GM21529 (cell line): ENCODE results near the gene MAGI2.

Experiments
- ATAC-seq: cut with Tn5 transposase; IDR thresholded peaks from one replicate; pipeline ENCODE4 v1.9.1; 2021; ENCODE audit not compliant: unreplicated experiment

The MAGI2 gene

GRCh38 chr7:79381921-79382320 lies 71.5 kb downstream of the MAGI2 start:
- ATAC-seq, result no peak

- no peak for ATAC-seq
Observed at GRCh38 chr7:79377097-79377496, 76.4 kb downstream of the MAGI2 start.

- ATAC-seq, result no peak
Observed at GRCh38 chr7:79376299-79377025, 77.0 kb downstream of the MAGI2 start.

GRCh38 chr7:79361214-79361613 lies 92.3 kb downstream of the MAGI2 start:
- no peak for ATAC-seq

GRCh38 chr7:79359827-79360226 lies 93.6 kb downstream of the MAGI2 start:
- ATAC-seq, result no peak

- ATAC-seq, result no peak
Observed at GRCh38 chr7:79357101-79357500, 96.4 kb downstream of the MAGI2 start.

GRCh38 chr7:79353720-79354468 lies 99.6 kb downstream of the MAGI2 start:
- ATAC-seq, result no peak

GRCh38 chr7:79352323-79352722 lies 101.1 kb downstream of the MAGI2 start:
- no peak for ATAC-seq

- no peak for ATAC-seq
Observed at GRCh38 chr7:79347351-79347750, 106.1 kb downstream of the MAGI2 start.

GRCh38 chr7:79341902-79342301 lies 111.6 kb downstream of the MAGI2 start:
- no peak for ATAC-seq

- ATAC-seq, result no peak
Observed at GRCh38 chr7:79340212-79340611, 113.3 kb downstream of the MAGI2 start.

- ATAC-seq, result no peak
Observed at GRCh38 chr7:79339208-79339925, 114.1 kb downstream of the MAGI2 start.

- no peak for ATAC-seq
Observed at GRCh38 chr7:79337717-79338116, 115.8 kb downstream of the MAGI2 start.

- ATAC-seq, result no peak
Observed at GRCh38 chr7:79334841-79335240, 118.6 kb downstream of the MAGI2 start.

- ATAC-seq, result no peak
Observed at GRCh38 chr7:79334334-79334733, 119.1 kb downstream of the MAGI2 start.

GRCh38 chr7:79332091-79332490 lies 121.4 kb downstream of the MAGI2 start:
- no peak for ATAC-seq

- no peak for ATAC-seq
Observed at GRCh38 chr7:79329464-79329863, 124.0 kb downstream of the MAGI2 start.

- no peak for ATAC-seq
Observed at GRCh38 chr7:79320741-79321473, 132.6 kb downstream of the MAGI2 start.

- ATAC-seq, result no peak
Observed at GRCh38 chr7:79319369-79319768, 134.1 kb downstream of the MAGI2 start.

- no peak for ATAC-seq
Observed at GRCh38 chr7:79317728-79318127, 135.7 kb downstream of the MAGI2 start.

GRCh38 chr7:79312022-79312421 lies 141.4 kb downstream of the MAGI2 start:
- no peak for ATAC-seq
